Measurements from ENCODE around the gene SLC7A6OS.

The SLC7A6OS gene

DNA sequence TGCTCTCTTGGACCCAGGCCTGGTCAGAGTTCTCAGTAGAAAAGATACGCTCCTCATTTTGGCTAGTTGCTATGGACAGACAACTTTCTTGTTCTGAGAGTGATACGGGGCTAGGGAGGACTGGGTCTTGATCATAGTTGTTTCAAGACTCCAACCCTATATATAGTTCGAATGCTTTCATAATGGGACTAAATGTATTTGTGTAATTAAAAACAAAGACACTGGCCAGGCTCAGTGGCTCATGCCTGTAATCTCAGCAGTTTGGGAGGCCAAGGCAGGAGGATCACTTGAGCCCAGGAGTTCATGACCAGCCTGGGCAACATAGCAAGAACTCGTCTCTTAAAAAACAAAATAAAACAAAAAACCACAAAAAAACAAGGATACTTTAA lies 28.7 kb downstream of the SLC7A6OS start:
- FAIRE-seq (no peak), DNase-seq (ENCODE audit: insufficient read length, low spot score) (no peak)

DNA sequence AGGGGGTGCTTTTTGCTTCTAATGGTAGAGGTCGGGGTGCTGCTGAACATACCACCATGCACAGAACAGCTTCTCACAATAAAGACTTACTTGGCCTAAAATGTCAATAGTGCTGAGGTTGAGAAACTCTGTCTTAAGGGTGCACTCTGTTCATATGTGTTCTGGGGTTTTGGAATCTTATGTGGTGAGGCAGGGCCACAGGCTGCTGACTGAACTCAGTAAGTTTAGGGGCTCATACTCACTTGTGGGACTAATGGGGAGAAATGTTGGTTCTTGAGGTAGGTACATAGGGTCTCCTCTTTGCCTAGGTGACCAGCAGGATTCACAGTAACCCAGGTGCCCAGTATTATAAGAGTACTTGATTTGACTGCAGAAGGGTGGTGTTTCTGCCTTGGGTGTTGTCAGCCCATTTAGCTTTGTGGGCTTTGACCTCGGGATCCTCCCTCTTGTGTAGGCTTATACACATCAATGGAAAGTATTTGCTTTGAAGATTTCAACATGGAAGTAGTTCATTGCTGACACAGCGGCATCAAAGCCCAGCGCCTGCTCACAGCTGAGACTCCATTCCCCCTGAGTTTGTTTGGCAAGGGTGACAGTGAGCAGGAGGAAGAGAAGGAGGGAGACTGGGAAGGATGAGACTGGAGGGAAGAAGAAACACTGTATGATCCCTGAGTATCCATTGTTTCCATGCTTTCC lies 29.2 kb downstream of the SLC7A6OS start:
- FAIRE-seq, result no peak
- no peak for DNase-seq (ENCODE audit: insufficient read length, low spot score)

DNA sequence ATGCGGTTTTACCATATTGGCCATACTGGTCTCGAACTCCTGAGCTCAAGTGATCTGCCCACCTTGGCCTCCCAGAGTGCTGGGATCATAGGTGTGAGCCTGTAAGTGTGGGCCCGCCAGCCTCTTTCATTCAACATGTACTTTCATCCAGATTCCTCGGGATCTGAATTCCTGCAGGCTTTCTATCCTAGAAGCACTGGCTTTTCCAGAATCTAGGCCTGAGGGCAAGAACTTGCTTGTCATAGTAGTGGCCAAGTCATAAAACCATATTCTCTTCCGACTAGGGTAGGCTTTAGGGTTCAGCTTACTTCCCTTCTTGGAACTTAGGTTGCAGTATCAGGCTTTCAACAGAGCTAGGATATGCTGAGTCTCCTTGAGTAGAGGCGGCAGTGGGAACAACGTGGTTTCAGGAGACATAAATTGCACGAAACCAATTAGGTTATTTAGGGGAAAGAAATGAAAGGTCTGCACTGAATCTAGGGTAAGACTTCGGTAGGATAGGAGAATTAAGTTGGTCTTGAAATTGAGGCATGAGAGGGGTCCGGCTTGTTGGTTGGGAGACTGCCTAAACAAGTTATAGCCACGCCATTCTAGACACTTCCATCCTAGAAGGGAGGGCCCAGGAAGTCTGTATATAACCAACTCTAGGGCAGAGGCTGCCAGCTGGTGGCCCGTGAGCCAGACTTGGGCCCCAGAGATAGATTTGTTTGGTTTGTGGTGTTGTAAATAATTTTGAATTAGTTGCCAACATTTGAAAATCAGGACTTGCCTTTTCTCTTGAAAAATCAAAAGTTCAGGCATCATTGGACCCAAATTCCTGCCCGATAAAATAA lies 30.8 kb downstream of the SLC7A6OS start:
- DNase-seq (ENCODE audit: insufficient read length, low spot score) (no peak), FAIRE-seq (no peak)

DNA sequence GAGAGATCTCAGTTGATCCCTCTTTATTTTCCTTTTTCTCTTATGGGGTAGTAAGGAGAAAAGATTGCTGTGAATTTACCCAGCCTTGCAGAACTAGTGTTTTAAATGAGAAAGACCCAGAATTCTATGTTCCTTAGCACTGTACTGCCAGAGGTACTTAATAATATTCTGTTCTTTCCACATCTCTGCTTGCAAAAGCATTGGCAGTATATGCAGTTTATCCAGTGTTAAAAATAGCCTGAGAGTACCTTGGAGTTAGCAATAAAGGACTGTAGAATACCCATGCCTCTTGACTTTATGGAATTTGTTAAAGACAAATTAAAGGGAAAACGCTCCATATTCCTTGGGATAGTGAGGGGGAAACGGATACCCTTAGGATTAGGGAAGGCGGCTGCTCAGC lies 34.5 kb downstream of the SLC7A6OS start:
- FAIRE-seq, result no peak

DNA sequence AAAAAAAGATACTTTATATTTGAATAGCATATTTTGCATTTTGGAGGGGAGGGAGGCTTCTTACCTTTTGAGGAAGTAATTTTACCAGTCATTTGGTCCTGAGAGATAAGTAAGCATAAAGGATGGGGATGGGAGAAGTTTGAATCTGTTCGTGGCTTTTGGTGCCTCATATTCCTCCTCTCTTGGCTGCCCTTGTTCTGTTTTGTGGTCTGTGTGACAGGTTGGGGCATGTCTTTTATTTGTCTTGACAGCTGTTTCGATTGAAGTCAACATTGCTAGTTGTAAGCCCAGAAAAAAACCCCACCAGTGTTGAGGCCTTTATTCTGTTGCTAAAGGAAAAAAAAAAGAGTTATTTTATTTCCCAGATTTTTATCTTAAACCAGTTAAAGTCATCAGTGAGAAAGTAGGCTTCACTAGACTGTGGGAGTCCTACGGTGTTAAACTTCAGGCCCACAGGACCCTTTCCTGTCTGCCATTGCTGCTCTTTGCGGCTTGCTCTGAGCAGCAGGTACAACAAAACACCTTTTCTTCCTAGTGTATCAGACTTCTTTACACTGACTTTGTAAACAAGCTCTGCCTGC lies 35.0 kb downstream of the SLC7A6OS start:
- FAIRE-seq (no peak), DNase-seq (ENCODE audit: insufficient read length, low spot score) (no peak)

More for the DNA sequence above, 34.5 kb downstream of the SLC7A6OS start:
- no peak for DNase-seq (ENCODE audit: insufficient read length, low spot score)

DNA sequence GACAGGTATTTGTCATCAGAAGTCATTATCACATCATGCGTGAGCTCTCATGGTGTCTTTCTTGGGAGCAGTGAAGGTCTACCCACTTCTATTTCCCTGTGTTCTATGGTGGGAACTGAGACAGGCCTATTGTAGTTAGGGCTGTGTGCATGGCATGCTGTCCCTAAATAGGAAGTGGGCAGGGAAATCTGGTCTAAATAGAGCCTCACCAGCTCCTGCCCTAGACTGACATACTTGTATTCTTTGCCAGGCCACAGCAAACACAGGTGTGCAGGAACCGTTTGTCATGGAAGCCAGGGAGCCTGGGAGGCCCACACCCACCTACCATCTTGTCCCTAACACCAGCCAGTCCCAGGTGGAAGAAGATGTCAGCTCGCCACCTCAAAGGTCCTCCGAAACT lies 36.3 kb downstream of the SLC7A6OS start:
- FAIRE-seq (no peak), DNase-seq (ENCODE audit: insufficient read length, low spot score) (no peak)

DNA sequence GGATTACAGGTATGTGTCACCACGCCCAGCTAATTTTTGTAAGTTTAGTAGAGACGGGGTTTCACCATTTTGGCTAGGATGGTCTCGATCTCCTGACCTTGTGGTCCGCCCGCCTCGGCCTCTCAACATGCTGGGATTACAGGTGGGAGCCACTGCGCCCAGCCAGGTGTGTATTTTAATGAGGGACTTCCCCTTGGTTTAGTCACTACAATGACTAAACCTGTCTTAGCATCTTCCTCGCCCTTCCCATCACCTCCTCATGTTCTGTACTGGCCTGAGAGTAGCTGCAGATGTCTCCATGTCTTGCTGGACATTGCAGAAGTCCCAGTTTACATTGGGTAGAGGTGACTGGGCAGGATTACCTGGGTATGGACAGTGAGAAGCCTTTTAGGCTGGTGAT lies 36.9 kb downstream of the SLC7A6OS start:
- FAIRE-seq (no peak), DNase-seq (ENCODE audit: insufficient read length, low spot score) (no peak)

DNA sequence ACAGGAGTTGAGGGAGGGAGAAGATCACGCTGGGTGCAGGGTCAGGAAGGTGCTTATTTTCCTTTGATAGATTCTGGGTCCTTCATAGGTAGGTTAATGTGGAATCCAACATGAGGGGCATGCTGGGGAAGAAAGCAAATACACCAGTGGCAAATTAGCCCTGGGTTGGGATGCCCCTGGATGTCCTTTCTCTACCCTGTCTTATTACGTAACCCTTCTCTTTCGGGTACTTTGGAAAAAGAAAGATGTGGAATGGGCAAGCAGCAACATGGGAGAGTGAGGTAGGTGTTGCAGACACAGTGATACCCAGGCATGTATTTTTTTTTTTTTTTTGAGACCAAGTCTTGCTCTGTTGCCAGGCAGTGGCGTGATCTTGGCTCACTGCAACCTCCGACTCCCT lies 37.3 kb downstream of the SLC7A6OS start:
- FAIRE-seq (no peak), DNase-seq (ENCODE audit: insufficient read length, low spot score) (no peak)

DNA sequence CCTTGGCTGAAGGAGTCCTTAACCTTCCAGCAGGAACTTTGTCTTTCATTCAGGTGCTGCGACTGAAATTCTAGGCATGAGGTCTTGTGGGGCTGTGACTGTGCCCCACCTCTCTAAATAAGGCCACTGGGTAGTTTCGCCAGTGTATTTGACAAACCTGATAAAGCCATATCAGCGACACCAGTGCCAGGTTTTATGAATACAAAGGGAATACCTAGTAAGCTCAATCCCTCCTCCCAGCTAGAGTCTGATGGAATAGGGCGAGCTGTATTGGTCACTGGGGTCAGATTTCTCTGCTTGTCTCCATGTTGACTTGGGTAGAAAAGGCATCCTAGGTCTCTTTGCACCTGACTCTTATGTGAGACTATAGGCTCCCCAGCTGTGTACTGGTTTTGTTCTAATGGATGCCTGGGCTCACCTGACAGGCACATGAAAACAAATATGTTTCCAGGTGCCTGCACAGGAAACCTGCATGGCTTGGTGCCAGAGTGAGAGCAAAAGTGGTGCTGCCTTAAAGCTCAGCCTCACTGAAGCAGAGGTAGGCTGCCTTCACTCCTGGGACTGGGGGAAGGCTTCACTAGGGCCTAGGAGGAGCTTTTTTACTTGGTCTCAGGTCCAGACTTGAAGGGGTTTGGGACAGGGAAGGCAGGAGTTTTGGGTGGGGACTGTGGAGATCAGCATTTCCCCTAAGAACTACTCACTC lies 38.1 kb downstream of the SLC7A6OS start:
- DNase-seq (ENCODE audit: insufficient read length, low spot score) (no peak), FAIRE-seq (no peak)

DNA sequence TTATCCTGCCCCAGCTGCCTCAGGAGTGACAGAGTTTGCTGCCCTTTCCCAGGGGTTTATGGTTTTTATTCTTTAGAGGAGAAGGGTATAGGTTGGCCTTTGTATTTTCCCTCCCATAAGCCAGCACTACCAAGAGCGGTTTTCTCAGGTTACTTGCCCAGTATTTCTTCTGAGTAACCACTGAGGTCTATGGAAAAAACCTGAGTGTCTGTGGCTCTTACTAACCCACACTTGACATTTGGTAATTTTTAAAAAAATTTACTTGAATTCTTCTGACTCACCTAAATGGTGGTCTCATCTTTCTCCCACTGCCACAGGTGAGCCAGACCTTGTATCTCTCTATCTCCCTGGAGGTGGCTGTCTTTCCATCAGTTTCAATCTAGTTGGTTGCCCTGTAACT lies 40.4 kb downstream of the SLC7A6OS start:
- no peak for FAIRE-seq
- no peak for DNase-seq (ENCODE audit: insufficient read length, low spot score)

DNA sequence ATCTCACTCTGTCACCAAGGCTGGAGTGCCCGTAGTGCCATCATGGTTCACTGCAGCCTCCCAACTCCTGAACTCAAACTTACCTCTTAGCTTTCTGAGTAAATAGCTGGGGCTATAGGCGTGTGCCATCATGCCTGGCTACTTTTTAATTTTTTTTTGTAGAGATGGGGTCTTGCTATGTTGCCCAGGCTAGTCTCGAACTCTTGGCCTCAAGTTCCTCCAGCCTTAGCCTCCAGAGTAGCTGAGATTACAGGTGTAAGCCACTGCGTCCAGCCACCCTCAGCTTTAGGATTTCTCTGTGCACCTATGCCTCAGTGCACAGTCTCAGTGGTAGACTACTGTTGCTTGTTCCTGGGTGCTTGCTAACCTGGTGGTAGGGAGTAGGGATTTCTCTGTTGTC lies 41.0 kb downstream of the SLC7A6OS start:
- no peak for DNase-seq (ENCODE audit: insufficient read length, low spot score)
- FAIRE-seq, result no peak

DNA sequence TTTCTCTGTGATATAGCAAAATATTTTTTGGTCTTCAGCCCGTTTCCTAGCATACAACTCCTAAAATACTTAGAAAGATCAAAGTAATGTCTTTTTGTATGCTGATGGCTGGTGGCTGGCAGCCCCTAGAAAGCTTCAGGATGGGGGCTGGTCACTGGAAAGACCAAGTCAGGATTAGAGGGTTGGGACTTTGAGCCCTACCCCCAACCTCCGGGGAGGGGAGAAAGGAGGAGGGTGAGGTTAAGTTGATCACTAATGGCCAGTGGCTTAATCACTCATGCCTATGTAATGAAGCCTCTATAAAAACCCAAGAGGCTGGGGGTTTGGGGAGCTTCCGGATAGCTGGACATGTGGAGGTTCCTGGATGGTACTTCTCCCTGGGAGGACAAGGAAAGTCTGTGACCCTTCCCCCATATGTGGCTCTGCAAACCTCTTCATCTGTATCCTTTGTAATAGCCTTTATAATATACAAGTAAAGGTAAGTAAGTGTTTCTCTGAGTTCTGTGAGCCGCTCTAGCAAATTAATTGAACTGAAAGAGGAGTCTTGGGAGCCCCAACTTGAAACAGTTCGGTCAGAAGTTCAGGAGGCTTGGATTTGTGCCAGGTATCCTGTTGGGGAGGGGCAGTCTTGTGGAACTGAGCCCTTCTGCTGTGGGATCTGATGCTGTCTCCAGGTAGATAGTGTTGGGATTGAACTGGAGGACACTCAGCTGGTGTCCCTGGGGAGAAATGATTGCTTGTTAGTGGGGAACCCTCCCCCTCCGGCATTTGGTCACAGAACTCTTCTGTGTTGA lies 42.9 kb downstream of the SLC7A6OS start:
- no peak for DNase-seq (ENCODE audit: insufficient read length, low spot score)
- FAIRE-seq, result no peak

DNA sequence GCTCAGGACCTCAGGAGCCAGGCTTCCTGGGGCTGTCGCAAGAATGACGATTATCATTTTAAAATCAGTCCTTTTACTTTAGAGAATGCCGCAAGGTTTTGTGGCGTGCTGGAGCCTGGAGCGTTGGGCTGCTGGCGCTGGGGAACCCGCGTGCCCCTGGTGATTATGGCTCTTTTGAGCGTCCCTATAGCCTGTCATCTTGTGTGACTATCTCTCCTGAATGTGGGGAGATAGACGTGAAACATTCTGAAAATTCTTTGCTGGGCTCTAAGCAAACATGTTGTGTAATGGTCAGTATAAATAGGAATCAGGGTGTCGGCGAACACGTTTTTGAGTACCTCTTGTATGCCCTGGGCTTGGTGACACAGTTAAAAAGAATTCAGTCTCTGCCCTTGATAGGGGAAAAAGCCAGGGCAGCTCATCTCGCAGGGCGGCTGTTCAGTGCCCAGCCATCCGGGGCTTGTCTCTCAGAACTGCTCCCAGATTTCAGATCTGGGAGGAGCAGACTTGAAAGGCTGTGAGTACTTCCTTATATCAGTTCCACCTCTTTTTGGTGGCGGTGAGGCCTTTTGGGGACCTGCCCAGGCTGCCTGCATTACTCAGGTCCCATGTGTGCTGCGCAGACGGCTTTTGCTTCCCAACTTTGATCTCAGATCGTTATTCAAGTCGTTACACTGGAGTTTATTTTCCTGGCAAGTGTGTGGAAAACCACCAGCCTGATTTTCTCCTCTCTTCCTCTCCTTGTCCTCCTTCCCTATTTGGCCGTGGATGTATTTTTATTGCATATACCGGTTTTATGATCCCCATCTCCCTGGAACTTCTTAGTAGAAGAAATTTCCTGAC lies 45.4 kb downstream of the SLC7A6OS start:
- DNase-seq (ENCODE audit: insufficient read length, low spot score) (peak; percentile 71), FAIRE-seq (no peak)

DNA sequence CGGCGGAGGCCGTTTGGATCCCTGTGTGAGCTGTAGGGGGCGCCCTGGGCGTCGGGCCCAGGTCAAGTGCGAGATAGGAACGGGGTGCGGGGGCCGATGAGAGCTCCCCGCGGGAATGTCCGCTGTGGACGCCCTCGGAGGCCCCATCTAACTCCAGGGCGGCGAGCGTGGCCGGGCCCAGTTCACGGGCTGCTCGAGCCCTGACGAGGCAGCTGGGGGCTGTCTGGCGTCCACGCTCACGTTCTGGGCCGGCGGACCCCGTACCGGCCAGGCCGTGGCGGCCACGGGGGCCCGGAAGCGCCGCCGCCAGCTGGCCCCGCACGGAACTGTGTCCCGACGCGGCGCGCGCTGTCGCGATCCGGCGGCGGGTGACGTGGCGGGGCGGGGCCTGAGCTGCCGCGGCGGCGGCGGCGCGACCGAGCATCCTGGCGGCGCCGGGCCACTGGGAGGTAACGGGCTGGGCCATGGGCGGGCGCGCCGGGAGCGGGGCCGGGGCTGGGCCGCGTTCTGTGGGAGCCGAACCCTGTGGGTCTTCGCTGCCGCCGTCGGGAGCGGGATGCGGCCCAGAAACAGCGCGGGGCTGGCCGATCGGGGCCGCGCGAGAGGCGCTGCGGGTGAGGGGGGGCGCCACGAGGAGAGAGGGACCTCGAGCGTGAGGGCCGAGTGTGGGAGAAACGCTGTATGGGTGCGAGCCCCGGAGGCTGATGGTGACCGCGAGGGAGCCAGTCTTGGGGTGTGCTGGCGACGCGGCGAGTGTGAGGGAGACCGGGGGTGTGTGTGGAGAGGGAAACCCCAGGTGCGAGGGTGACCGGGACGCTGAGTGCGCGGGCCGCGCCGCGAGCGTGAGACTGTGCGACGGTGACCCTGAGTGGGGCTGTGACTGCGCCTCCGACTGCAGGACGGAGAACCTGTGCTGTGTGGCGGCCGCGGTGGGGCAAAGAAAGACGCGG lies 46.3 kb downstream of the SLC7A6OS start, which contains the start of gene SLC7A6:
Gene SLC7A6, plus strand, starts transcription at position 399 of the 950 bp plus-strand sequence. CDS start 10,201 bp downstream, outside the sequence.
- DNase-seq (ENCODE audit: insufficient read length, low spot score), result peak; percentile 79
- peak; percentile 89 for FAIRE-seq

DNA sequence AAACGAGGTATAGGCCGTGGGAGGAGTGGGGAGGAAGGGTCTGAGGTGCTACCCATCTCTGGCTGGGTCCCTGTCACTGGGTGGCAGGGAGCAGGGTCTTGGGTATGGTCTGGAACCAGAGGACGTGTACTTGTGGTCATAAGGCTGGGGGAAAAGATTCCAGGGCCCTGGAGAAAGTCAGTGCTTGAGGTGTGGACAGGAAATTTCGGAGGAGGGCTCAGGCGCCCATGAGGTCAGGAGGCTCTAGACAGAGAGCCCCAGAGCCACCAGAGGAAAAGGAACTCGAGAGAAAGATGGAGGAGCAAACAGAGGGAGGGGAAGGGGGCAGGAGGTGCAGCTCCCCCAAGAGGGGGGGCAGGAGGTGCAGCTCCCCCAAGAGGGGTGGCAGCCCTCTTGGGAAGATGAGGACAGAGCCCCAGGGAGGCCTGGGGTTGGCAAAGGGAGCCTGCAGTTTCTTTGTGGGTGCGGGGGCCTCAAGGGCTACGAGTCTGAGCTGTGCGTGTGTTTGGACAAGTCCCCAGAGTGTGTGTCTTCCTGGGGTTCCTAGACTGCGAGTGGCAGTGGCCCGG lies 47.1 kb downstream of the SLC7A6OS start:
- FAIRE-seq, result no peak
- DNase-seq (ENCODE audit: insufficient read length, low spot score), result no peak

DNA sequence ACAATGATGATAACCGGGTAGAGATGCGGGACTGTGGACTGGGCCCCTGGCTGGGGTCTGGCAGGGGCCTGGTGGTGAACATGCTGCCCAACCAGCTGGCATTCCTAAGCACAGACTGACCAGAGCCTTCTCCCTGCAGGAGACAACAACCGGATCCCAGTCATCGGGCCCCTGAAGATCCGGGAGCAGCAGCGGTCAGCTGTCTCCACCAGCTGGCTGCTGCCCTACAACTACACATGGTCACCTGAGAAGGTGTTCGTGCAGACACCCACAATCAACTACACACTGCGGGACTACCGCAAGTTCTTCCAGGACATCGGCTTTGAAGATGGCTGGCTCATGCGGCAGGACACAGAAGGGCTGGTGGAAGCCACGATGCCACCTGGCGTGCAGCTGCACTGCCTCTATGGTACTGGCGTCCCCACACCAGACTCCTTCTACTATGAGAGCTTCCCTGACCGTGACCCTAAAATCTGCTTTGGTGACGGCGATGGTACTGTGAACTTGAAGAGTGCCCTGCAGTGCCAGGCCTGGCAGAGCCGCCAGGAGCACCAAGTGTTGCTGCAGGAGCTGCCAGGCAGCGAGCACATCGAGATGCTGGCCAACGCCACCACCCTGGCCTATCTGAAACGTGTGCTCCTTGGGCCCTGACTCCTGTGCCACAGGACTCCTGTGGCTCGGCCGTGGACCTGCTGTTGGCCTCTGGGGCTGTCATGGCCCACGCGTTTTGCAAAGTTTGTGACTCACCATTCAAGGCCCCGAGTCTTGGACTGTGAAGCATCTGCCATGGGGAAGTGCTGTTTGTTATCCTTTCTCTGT lies 51.5 kb downstream of the SLC7A6OS start:
- DNase-seq (ENCODE audit: insufficient read length, low spot score), result no peak
- FAIRE-seq, result no peak
